Activated CD4-positive, alpha-beta memory T cell treated with anti-CD3 and anti-CD28 coated beads for 36 hours (primary cell): ENCODE data around the gene SNRPN. TPM values are rescaled to one million over a fixed set of nuclear protein-coding genes. Genes with fewer than 3 reads are reported as not detected.

Experiments used
- CTCF ChIA-PET: fragments of 350-600 bp; sonication (Branson Sonifier 250); formaldehyde crosslinking; loops from one replicate; lab custom pipeline; 2021; ENCODE audit warnings: antibody characterized with exemption, inconsistent platforms; lab: Charles Lee
- POLR2A ChIA-PET: fragments of 350-600 bp; sonication (Branson Sonifier 250); formaldehyde crosslinking; loops from one replicate; lab custom pipeline; 2021; ENCODE audit warnings: antibody characterized with exemption; lab: Charles Lee
- DNase-seq: peaks from one replicate; pipeline ENCODE4 v3.0.0-alpha.2; 2020
- H3K27ac Mint-ChIP-seq: one replicate; pipeline ENCODE4 v1.8.0; 2021; ENCODE audit warnings: mixed read lengths
- H3K27me3 Mint-ChIP-seq: one replicate; pipeline ENCODE4 v1.8.0; 2021; ENCODE audit warnings: mixed read lengths
- H3K36me3 Mint-ChIP-seq: one replicate; pipeline ENCODE4 v1.8.0; 2021; ENCODE audit warnings: mixed read lengths
- H3K4me1 Mint-ChIP-seq: one replicate; pipeline ENCODE4 v1.8.0; 2021; ENCODE audit warnings: low read depth, mixed read lengths
- H3K4me3 Mint-ChIP-seq: one replicate; pipeline ENCODE4 v1.8.0; 2021; ENCODE audit warnings: mild to moderate bottlenecking, mixed read lengths
- H3K9me3 Mint-ChIP-seq: one replicate; pipeline ENCODE4 v1.8.0; 2021; ENCODE audit warnings: mixed read lengths
- intact Hi-C: fragments of 100-400 bp; cut with micrococcal nuclease; formaldehyde crosslinking; loops from one replicate; pipeline ENCODE4 v1.15.1; 2023
- total RNA-seq, 2 experiments: library from RNA; stranded (reverse); gene quantifications; one replicate each; pipeline ENCODE4 v1.2.3, GENCODE V29; 2021

Gene SNRPN
- total RNA-seq, 2 experiments from 2014 or later, result 56.5 to 58.9 TPM

- H3K4me3 Mint-ChIP-seq, result no peak overlapping the region
- intact Hi-C loops, result no loop called here
- H3K27me3 Mint-ChIP-seq, result no peaks in the 10 kb centered on the region
- ChIA-PET CTCF (no interaction called here), POLR2A (no interaction called here)
- H3K4me1 Mint-ChIP-seq, result no peaks in the 10 kb centered on the region
- peaks cover 83% of the 10 kb centered on the region for H3K36me3 Mint-ChIP-seq
- H3K27ac Mint-ChIP-seq, result no peak overlapping the region
- DNase-seq, result no peak
- H3K9me3 Mint-ChIP-seq, result peaks cover 50% of the 10 kb centered on the region
These were observed 22.1 kb downstream of the SNRPN start for GRCh38 chr15:24976932-24977331.

- ChIA-PET CTCF (no interaction called here), POLR2A (no interaction called here)
- no peak for DNase-seq
- intact Hi-C loops, result no loop called here
- Mint-ChIP-seq H3K4me3 (no peak overlapping the region), H3K27ac (no peak overlapping the region), H3K4me1 (no peaks in the 10 kb centered on the region), H3K9me3 (peaks cover 57% of the 10 kb centered on the region), H3K36me3 (peaks cover 88% of the 10 kb centered on the region), H3K27me3 (no peaks in the 10 kb centered on the region)
These were observed 22.9 kb downstream of the SNRPN start for GRCh38 chr15:24977686-24978085.

- no peak overlapping the region for H3K4me3 Mint-ChIP-seq
- ChIA-PET POLR2A (no interaction called here), CTCF (no interaction called here)
- no peaks in the 10 kb centered on the region for H3K27me3 Mint-ChIP-seq
- H3K27ac Mint-ChIP-seq, result no peak overlapping the region
- DNase-seq, result no peak
- H3K36me3 Mint-ChIP-seq, result peaks cover 86% of the 10 kb centered on the region
- H3K9me3 Mint-ChIP-seq, result peaks cover 70% of the 10 kb centered on the region
- H3K4me1 Mint-ChIP-seq, result no peaks in the 10 kb centered on the region
- intact Hi-C loops, result no loop called here
These were observed 30.4 kb downstream of the SNRPN start for GRCh38 chr15:24985224-24985623.

- ChIA-PET POLR2A (no interaction called here), CTCF (no interaction called here)
- Mint-ChIP-seq H3K9me3 (peaks cover 74% of the 10 kb centered on the region), H3K27me3 (no peaks in the 10 kb centered on the region), H3K4me1 (no peaks in the 10 kb centered on the region), H3K4me3 (no peak overlapping the region), H3K36me3 (peaks cover 91% of the 10 kb centered on the region), H3K27ac (no peak overlapping the region)
- intact Hi-C loops, result no loop called here
- no peak for DNase-seq
These were observed 31.9 kb downstream of the SNRPN start for GRCh38 chr15:24986653-24987052.

GRCh38 chr15:25019434-25019833 lies 64.6 kb downstream of the SNRPN start:
- Mint-ChIP-seq H3K36me3 (peaks cover 53% of the 10 kb centered on the region), H3K9me3 (peaks cover 82% of the 10 kb centered on the region), H3K4me1 (no peaks in the 10 kb centered on the region), H3K27ac (no peak overlapping the region), H3K4me3 (no peak overlapping the region), H3K27me3 (no peaks in the 10 kb centered on the region)
- CTCF ChIA-PET, result no interaction called here
- POLR2A ChIA-PET, result no interaction called here
- intact Hi-C loops, result no loop called here
- no peak for DNase-seq

- ChIA-PET POLR2A (no interaction called here), CTCF (no interaction called here)
- Mint-ChIP-seq H3K4me3 (no peak overlapping the region), H3K27me3 (no peaks in the 10 kb centered on the region), H3K27ac (no peak overlapping the region), H3K9me3 (peaks cover 83% of the 10 kb centered on the region), H3K36me3 (peaks cover 76% of the 10 kb centered on the region), H3K4me1 (no peaks in the 10 kb centered on the region)
- intact Hi-C loops, result no loop called here
- DNase-seq, result no peak
These were observed 67.4 kb downstream of the SNRPN start for GRCh38 chr15:25022233-25022632.

Other genes with a start within 250 kb of the SNRPN start
- 10 to 100 TPM; 15.2 to 21.7 TPM for gene SNURF, start within 50 bp of the SNRPN start, total RNA-seq